Measurements from ENCODE around the gene TAF11L9. TPM values are rescaled to one million over a fixed set of nuclear protein-coding genes. Genes with fewer than 3 reads are reported as not detected.
"Not testable (repeated sequence)": the region's sequence is repeated elsewhere in the genome, so short reads cannot be mapped to it uniquely, and the experiment has no call there.

TAF11L9 gene
- total and polyA plus RNA-seq, 7 donors = not detected

DNA sequence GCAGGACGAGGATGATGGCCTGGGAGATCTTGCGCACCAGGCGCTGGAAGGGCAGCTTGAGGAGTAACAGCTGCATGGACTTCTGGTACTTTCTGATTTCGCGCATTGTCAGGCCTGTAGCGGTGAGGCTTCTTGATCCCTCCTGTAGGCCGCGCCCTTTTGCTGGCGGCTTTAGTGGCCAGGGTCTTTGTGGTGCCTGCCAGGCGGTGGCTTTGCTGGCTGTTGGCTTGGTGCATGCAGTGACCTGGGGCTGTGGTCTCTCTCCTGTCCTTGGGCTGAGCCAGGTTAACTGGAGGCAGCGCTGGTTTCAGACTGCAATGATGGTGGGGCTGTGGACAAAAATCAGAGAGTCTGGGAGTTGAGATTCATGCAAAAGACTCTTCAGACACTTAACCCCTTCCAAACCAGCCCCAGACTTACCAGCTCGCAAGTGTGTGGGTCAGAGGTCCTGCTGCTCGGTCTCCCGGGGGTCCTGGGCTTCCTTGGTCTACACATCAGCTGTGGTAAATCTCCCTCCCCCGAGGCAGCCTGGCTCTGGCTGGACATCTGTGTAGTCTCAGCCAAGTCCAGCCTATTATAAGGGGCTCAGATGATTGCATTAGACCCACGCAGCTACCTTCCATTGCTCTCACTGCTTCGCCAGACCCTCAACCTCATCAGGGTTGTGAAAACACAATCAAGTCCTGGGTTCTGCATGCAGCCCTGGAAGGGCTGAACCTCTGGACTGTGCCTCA is 20.8 kb upstream of the TAF11L9 start:
- no peak for TF ChIP-seq POLR2AphosphoS5 (IDR thresholded peaks at IDR 0.05)
- no peak for TF ChIP-seq EP300 (IDR thresholded peaks at IDR 0.05)
- no peak for TF ChIP-seq POLR2A (IDR thresholded peaks at IDR 0.05)
- TF ChIP-seq, protein P1, sequence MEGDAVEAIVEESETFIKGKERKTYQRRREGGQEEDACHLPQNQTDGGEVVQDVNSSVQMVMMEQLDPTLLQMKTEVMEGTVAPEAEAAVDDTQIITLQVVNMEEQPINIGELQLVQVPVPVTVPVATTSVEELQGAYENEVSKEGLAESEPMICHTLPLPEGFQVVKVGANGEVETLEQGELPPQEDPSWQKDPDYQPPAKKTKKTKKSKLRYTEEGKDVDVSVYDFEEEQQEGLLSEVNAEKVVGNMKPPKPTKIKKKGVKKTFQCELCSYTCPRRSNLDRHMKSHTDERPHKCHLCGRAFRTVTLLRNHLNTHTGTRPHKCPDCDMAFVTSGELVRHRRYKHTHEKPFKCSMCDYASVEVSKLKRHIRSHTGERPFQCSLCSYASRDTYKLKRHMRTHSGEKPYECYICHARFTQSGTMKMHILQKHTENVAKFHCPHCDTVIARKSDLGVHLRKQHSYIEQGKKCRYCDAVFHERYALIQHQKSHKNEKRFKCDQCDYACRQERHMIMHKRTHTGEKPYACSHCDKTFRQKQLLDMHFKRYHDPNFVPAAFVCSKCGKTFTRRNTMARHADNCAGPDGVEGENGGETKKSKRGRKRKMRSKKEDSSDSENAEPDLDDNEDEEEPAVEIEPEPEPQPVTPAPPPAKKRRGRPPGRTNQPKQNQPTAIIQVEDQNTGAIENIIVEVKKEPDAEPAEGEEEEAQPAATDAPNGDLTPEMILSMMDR (IDR thresholded peaks at IDR 0.05) = no peak
- H3K4me3 ChIP-seq = no peak overlapping the region
- DNase-seq = no peak
- intact Hi-C loops (cut with DNase I) = no loop called here
- no peaks in the 10 kb centered on the region for H3K27me3 ChIP-seq
- WGBS, 2 donors = 90 to 91% methylated on average over 17 of the region's 17 CpGs
- H3K36me3 ChIP-seq = no peaks in the 10 kb centered on the region
- no peaks in the 10 kb centered on the region for H3K4me1 ChIP-seq
- H3K27ac ChIP-seq = no peak overlapping the region
- no peaks in the 10 kb centered on the region for H3K9me3 ChIP-seq

DNA sequence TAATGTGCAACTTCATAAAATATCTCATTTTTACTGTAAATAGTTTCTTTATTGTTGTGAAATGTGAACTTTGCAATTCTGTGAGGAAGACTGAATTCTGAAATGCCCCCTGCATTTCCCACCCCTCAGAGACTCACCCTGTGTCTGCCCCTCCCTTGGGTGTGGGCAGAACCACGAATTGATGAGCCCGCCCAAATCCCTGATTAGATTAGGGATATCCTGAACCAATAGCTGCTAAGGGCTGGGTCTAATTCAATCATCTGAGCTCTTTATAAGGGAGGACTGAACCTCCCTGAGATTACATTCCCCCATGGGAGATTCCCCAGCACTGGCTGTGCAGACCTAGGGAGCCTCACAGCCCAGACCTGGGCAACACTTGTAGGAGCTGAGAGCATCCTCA is 15.9 kb upstream of the TAF11L9 start, which contains the start of gene TAF11L12:
TSS of gene TAF11L12 (plus strand) at position 301 of the 400 bp plus-strand sequence.
- H3K27me3 ChIP-seq; H3K4me3 ChIP-seq; intact Hi-C loops (cut with DNase I); DNase-seq; H3K36me3 ChIP-seq; H3K9me3 ChIP-seq; H3K4me1 ChIP-seq; H3K27ac ChIP-seq: not testable (repeated sequence)
- WGBS, 2 donors = 50 to 85% methylated on average over 2 of the region's 2 CpGs

DNA sequence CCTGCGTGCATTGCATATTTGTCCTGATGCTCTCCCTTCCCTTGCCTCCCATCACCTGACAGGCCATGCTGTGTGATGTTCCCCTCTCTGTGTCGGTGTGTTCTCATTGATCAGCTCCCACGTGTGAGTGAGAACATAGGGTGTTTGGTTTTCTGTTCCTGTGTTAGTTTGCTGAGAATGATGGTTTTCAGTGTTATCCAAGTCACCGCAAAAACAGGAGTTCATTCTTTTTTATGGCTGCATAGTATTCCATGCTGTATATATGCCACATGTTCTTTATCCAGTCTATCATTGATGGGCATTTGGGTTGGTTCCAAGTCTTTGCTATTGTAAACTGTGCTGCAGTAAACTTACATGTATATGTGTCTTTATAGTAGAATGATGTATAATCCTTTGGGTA is 13.3 kb upstream of the TAF11L9 start:
- intact Hi-C loops (cut with DNase I) = not testable (repeated sequence)
- WGBS, 2 donors = 82 to 94% methylated on average over 4 of the region's 4 CpGs

DNA sequence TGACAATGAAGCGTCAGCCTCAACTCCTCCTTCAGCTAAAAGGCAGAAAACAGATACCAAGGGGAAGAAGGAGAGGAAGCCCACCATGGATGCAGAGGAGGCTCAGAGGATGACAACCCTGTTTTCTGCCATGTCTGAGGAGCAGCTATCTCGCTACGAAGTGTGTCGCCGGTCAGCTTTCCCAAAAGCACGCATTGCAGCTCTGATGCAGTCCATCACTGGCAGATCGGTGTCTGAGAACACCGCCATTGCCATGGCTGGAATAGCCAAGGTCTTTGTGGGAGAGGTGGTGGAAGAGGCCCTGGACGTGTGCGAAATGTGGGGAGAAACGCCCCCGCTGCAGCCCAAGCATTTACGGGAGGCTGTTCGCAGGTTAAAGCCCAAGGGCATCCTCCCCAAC is 10.8 kb upstream of the TAF11L9 start:
- intact Hi-C loops (cut with DNase I) = no loop called here
- Histone ChIP-seq H3K36me3 (no peaks in the 10 kb centered on the region), H3K9me3 (no peaks in the 10 kb centered on the region), H3K4me3 (no peak overlapping the region), H3K27me3 (no peaks in the 10 kb centered on the region), H3K27ac (no peak overlapping the region), H3K4me1 (no peaks in the 10 kb centered on the region)
- TF ChIP-seq EP300 (IDR thresholded peaks at IDR 0.05) = no peak
- no peak for TF ChIP-seq POLR2A (IDR thresholded peaks at IDR 0.05)
- TF ChIP-seq POLR2AphosphoS5 (IDR thresholded peaks at IDR 0.05) = no peak
- TF ChIP-seq, protein P1 (IDR thresholded peaks at IDR 0.05) = no peak
- 94 to 98% methylated on average over 14 of the region's 14 CpGs for WGBS, 2 donors
- DNase-seq = no peak

More for the DNA sequence above, 13.3 kb upstream of the TAF11L9 start:
- H3K27me3 ChIP-seq, H3K4me1 ChIP-seq, H3K36me3 ChIP-seq, H3K27ac ChIP-seq, H3K4me3 ChIP-seq, DNase-seq, H3K9me3 ChIP-seq: not testable (repeated sequence)

DNA sequence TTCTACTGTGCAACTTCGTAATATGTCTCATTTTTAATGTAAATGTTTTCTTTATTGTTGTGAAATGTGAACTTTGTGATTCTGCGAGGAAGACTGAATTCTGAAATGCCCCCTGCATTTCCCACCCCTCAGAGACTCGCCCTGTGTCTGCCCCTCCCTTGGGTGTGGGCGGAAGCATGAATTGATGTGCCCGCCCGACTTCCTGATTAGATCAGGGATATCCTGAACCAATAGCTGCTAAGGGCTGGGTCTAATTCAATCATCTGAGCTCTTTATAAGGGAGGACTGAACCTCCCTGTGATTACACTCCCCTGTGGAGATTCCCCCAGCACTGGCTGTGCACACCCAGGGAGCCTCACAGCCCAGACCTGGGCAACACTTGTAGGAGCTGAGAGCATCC is 9.7 kb upstream of the TAF11L9 start, which contains the start of gene TAF11L11:
TSS of gene TAF11L11 (plus strand) at position 304 of the 400 bp plus-strand sequence.
- WGBS, 2 donors = 23 to 67% methylated on average over 6 of the region's 6 CpGs
- DNase-seq = not testable (repeated sequence)

DNA sequence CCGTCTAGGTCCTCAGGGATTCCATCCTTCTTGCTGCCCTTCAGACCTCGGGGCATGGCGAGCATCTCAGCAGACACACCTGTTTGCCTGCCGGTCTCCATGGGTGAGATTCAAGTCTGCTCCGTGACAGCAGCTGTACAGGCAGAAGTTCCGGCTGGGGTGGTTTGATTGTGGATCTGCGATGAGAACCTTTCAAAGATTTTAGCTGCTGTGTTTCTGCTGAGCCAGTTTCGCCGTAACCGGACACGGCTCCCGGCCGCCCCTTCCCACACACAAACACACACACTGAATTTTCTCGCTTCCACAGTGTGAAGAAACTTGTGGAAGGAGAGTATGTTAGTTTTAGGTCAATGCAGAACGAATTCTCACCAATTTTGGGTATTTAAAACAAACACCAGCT is 3.5 kb upstream of the TAF11L9 start, which contains the start of gene TAF11L10:
TSS of gene TAF11L10 (minus strand) at position 101 of the 400 bp plus-strand sequence.
- H3K9me3 ChIP-seq; H3K27ac ChIP-seq; DNase-seq; intact Hi-C loops (cut with DNase I); H3K4me1 ChIP-seq; H3K4me3 ChIP-seq; H3K36me3 ChIP-seq; H3K27me3 ChIP-seq: not testable (repeated sequence)
- no CpG with 5 or more reads among the region's 15 CpGs for WGBS, 2 donors

More for the DNA sequence above, 9.7 kb upstream of the TAF11L9 start, which contains the start of gene TAF11L11:
- H3K4me3 ChIP-seq; H3K4me1 ChIP-seq; H3K27ac ChIP-seq; H3K36me3 ChIP-seq; H3K27me3 ChIP-seq; intact Hi-C loops (cut with DNase I); H3K9me3 ChIP-seq: not testable (repeated sequence)

DNA sequence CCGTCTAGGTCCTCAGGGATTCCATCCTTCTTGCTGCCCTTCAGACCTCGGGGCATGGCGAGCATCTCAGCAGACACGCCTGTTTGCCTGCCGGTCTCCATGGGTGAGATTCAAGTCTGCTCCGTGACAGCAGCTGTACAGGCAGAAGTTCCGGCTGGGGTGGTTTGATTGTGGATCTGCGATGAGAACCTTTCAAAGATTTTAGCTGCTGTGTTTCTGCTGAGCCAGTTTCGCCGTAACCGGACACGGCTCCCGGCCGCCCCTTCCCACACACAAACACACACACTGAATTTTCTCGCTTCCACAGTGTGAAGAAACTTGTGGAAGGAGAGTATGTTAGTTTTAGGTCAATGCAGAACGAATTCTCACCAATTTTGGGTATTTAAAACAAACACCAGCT is 3.3 kb downstream of the TAF11L9 start, which contains the start of gene TAF11L8:
TSS of gene TAF11L8 (minus strand) at position 101 of the 400 bp plus-strand sequence.
- DNase-seq; H3K4me3 ChIP-seq; H3K27ac ChIP-seq; intact Hi-C loops (cut with DNase I); H3K9me3 ChIP-seq; H3K27me3 ChIP-seq; H3K36me3 ChIP-seq; H3K4me1 ChIP-seq: not testable (repeated sequence)
- WGBS, 2 donors = no CpG with 5 or more reads among the region's 16 CpGs

DNA sequence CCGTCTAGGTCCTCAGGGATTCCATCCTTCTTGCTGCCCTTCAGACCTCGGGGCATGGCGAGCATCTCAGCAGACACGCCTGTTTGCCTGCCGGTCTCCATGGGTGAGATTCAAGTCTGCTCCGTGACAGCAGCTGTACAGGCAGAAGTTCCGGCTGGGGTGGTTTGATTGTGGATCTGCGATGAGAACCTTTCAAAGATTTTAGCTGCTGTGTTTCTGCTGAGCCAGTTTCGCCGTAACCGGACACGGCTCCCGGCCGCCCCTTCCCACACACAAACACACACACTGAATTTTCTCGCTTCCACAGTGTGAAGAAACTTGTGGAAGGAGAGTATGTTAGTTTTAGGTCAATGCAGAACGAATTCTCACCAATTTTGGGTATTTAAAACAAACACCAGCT is 8.5 kb downstream of the TAF11L9 start, which contains the start of gene TAF11L7:
TSS of gene TAF11L7 (minus strand) at position 101 of the 400 bp plus-strand sequence.
- H3K9me3 ChIP-seq; H3K4me3 ChIP-seq; H3K36me3 ChIP-seq; H3K27ac ChIP-seq; H3K4me1 ChIP-seq; DNase-seq; H3K27me3 ChIP-seq; intact Hi-C loops (cut with DNase I): not testable (repeated sequence)
- no CpG with 5 or more reads among the region's 16 CpGs for WGBS, 2 donors
